Left colon (tissue), 2 donors: ENCODE measurements around the gene SIAE. TPM values are rescaled to one million over a fixed set of nuclear protein-coding genes. Genes with fewer than 3 reads are reported as not detected.

Experiments used
- ATAC-seq: fragments of 200-7000 bp; cut with Tn5 transposase; one replicate; pipeline ENCODE4 v1.9.1; 2020; ENCODE audit warnings: mild to moderate bottlenecking, moderate library complexity
- DNase-seq, 2 donors: peaks; one replicate each; pipeline ENCODE4 v3.0.0-alpha.2; 2020
- intact Hi-C, 2 donors: fragments of 100-400 bp; cut with DNase I in 1 of 2; cut with micrococcal nuclease in 1 of 2; formaldehyde crosslinking; loops; one replicate each; pipeline versions ENCODE4 v1.11.2 to v1.14.0; 2022; cut with DNase I, micrococcal nuclease
- long read RNA-seq: library from polyadenylated mRNA; unstranded; transcript quantifications from one replicate; pipeline ENCODE4 v2.0.0, GENCODE V29; 2021
- total RNA-seq, 2 donors: library from RNA; stranded (reverse); fragmentation: NEBNext Ultra II Directional; extraction: Animal tissue kit (Norgen Biotek cat#: 25700); gene quantifications; one replicate each; pipeline ENCODE4 v1.2.1, GENCODE V29; 2021
- donor health status: DM: no; HTN: no; CAD: no.
- donor health status: DM: yes; HTN: yes; CAD: no.

The SIAE gene, protein sequence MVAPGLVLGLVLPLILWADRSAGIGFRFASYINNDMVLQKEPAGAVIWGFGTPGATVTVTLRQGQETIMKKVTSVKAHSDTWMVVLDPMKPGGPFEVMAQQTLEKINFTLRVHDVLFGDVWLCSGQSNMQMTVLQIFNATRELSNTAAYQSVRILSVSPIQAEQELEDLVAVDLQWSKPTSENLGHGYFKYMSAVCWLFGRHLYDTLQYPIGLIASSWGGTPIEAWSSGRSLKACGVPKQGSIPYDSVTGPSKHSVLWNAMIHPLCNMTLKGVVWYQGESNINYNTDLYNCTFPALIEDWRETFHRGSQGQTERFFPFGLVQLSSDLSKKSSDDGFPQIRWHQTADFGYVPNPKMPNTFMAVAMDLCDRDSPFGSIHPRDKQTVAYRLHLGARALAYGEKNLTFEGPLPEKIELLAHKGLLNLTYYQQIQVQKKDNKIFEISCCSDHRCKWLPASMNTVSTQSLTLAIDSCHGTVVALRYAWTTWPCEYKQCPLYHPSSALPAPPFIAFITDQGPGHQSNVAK
- 100 to 1,000 TPM; 207 to 293 TPM for total RNA-seq
- long read RNA-seq, full-length matches to known transcripts = 11 of 31 reads
- long read RNA-seq, partial matches to known transcripts = 11 of 31 reads
- long read RNA-seq, other reads (novel, unspliced or antisense) = 9 of 31 reads

DNA sequence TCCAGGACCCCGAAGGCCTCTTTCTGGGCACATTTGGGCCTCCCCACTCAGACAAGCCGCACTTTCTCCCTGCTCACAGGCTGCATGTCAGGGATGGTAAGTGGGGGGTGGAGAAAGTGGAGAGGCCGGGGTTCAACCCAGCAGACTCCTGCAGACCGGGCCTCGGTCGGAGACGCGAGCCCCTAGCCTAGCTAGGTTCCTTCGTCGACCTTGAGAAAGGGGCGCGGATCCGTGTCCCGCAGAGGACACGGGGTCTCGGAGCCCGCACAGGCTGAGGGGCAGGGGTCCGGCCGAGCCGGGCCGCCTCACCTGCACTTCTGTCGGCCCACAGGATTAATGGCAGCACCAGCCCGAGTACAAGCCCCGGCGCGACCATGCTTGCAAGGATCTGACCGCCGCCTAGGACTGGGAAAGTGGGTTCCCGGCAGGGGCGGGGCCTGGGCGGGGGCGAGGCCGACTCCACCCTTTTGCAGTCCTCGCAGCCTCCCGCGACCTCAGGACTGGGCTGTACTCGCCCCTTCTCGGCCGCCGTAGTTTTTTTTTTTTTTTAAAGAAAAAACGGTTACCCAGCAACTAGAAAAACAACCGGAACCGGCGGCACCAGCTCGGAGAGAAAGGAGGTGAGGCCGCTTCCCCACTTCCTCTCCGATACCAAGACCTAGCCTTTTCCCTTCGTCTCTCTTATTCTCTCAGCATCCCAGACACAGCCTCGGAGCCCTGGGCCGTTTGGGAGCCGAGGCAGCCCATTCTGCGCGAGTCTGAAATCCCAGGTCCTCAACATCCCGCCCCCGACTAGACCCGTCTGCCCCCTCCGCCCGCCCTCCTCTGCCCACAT lies at the start of gene SIAE, which contains the start of gene SPA17:
SIAE (minus strand) TSS at position 407 of the 835 bp plus-strand sequence; CDS start at position 376, 31 bp downstream.
SPA17 (plus strand) TSS at position 572 of the 835 bp plus-strand sequence. CDS start 1,361 bp downstream, outside the sequence.
- intact Hi-C loops = loop anchor here in 1 of 2 donors (10.0 kb wide), 1 partner anchor 91 kb away; the partner anchor contains the start of gene ESAM
- ATAC-seq (peak; percentile 93), DNase-seq (peak; percentile 95 to 96)

GRCh38 chr11:124722176-124722575 lies 48.6 kb upstream of the SIAE start:
- intact Hi-C loops = no loop called here
- ATAC-seq (no peak), DNase-seq (no peak)

DNA sequence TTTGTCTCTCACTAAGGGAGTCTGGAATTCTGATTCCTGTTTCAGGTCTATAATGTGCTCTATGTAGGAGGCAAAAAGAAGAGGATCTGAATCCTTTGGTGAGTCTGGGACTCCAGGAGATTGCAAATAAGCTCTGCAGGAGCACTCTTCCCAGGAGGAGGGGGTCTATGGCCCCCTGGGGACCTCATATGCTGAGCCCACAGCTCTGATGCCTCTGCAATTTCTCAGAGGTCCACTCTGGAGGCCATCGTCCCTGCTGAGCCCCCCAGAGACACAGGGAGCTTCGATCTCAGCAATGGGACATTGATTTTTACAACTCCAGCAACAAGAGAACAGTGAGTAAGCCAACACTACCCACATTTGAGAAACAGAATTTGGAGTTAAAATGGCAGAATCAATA lies 46.0 kb upstream of the SIAE start:
- intact Hi-C loops = no loop called here
- no peak for DNase-seq

DNA sequence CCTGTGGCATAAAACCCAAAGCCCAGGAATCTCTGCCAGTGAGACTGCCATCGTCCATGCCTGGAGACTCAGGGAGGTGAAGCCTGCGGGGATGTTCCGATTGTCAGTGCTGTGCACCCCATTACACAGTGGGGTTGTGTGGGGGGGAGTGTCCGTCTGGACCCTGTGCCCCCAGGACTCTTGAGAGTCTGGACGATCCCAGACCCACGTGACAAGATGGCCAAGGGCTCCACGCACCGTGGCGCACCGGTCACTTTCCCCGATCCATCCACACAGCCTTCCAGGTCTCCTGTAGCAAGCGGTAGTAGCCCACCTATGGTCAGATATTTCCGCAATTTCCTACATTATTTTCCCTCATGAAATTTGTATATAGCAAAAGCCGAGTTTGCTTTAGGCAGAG lies 45.3 kb upstream of the SIAE start:
- no peak for ATAC-seq
- intact Hi-C loops = no loop called here

More for the DNA sequence above, 46.0 kb upstream of the SIAE start:
- ATAC-seq = no peak

DNA sequence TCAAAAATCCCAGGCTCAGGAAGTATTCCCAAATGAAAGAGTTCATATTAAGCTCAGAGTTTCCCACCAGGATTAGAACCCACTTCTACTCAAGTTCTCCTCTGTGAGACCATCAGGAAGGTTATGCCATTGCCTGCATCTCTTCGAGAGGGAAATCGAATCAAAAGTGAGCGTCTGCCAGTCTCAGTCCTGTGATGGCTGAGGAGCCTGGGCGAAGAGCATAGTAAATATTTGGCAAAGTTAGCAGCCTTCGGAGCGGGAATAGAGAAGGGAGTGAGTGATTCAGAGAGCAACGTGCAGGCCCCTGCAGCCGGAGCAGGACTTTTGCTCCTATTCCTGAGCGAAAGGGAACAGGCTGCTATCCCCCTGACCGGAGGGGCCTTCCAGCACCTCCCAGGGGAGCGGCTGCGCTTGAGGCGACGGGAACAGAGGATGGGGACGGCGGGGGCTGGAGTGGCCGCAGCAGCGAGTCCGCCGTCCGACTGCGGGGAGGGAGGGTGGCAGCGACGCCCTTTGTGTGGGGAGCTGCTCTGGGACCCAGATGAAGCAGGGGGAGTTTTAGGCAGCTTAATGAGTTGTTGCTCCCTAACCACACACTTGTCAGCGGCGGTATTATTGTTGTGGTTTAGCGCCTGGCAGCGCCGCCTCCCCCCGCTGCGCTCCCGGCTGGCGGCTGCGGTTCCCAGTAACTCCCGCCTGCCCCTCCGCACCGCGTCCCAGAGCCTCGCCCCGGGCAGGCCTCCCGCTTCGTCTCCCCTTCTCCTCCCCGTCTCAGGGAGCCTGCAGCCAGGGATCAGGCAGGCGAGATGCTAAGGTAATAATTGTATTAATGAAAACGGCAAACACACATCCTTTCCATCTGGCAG lies 44.5 kb upstream of the SIAE start:
- intact Hi-C loops = no loop called here
- peak; percentile 63 for ATAC-seq
- DNase-seq = no peak

More for the DNA sequence above, 45.3 kb upstream of the SIAE start:
- DNase-seq = no peak

GRCh38 chr11:124717421-124717785 lies 43.9 kb upstream of the SIAE start:
- DNase-seq (no peak), ATAC-seq (no peak)
- intact Hi-C loops = no loop called here

DNA sequence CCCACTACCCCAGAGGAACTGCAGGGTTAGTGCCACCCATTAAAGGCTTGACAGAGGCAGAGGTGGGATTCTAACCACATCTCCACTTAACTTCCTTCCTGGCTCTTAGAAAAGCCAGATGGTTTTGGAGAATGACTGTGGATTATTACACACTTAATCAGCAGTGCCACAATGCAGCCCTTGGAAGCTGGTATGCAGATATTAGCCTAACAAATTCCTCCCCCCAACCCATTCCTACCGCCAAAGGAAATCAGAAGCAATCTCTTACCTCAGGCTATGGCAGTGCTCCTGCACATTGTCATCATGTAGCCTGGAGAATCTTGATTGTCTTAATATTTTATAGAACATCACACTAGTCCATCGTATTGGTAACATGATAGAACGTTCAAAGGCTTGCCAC lies 43.1 kb upstream of the SIAE start:
- intact Hi-C loops = no loop called here
- ATAC-seq (no peak), DNase-seq (no peak)

DNA sequence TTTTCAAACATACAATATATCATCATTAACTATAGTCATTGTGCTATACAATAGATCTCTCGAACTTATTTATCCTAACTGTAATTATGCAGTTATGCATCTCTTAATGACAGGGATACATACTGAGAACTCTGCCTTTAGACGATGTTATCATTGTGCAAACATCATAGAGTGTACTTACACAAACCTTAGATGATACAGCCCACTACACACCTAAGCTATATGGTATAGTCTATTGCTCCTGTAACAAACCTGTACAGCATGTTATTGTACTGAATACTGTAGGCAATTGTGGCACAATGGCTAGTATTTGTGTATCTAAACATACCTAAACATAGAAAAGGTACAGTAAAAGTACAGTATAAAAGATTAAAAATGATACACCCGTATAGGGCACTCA lies 38.9 kb upstream of the SIAE start:
- ATAC-seq (peak; percentile 99), DNase-seq (no peak)
- intact Hi-C loops = no loop called here

DNA sequence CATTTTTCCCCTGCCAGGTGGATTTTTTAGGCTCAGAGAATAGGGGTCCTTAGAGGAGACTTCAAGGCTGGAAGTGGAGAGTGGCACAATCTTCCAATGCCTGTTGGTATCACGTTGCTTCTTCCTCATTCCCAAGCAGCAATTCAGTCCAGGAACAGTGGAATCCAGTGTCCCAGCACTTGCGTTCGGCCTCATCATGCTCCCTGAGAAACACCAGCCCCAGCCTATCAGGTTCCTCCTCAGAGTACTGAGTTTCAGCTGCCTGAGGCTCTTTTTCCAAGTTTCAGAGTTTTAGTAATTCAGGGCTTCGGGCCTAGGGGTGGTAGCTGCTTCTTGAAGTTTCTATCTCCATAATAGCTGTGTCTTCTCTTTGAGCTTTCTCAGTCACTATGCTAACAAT lies 34.3 kb upstream of the SIAE start:
- intact Hi-C loops = no loop called here
- DNase-seq (no peak), ATAC-seq (no peak)

- ATAC-seq (no peak), DNase-seq (no peak)
- intact Hi-C loops = no loop called here
Observed at GRCh38 chr11:124700028-124700427, 26.5 kb upstream of the SIAE start.

- DNase-seq (no peak), ATAC-seq (no peak)
- intact Hi-C loops = no loop called here
Observed at GRCh38 chr11:124699547-124699946, 26.0 kb upstream of the SIAE start.

GRCh38 chr11:124693142-124693541 lies 19.6 kb upstream of the SIAE start:
- DNase-seq (no peak), ATAC-seq (no peak)
- intact Hi-C loops = no loop called here

GRCh38 chr11:124682443-124682842 lies 8.9 kb upstream of the SIAE start:
- intact Hi-C loops = no loop called here
- no peak for ATAC-seq
- no peak for DNase-seq

DNA sequence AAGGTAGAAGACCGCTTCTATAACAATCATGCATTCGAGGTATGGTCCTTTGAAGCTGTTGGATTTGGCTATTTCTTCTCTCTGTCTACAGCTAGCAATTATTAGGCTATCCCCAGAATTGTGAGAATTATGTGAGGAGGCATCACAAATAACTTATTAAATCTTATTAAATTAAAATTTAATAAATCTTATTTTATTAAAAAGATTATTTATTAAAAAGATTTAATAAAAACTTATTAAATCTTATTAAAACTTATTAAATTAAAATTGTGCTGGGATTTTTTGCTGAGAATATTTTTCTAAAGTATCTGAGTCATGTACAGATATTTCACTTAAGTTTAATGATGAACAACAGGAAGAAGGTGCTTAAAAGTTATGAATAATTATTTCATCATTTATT lies 7.9 kb upstream of the SIAE start:
- ATAC-seq (no peak), DNase-seq (no peak)
- intact Hi-C loops = no loop called here

DNA sequence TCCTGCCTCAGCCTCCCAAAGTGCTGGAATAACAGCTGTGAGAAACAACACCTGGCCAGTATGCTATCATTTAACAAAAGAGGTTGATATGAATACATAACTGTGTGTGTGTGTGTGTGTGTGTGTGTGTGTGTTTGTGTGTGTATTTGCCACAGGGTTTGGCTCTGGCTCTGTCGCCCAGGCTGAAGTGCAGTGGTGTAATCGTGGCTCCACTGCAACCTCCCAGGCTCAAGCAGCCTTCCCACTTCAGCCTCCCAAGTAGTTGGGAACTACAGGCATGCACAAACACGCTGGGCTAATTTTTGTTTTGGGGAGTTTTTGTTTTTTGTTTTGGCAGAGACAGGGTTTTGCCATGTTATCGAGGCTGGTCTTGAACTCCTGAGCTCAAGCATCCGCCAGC lies 4.9 kb upstream of the SIAE start:
- ATAC-seq (no peak), DNase-seq (no peak)
- intact Hi-C loops = loop anchor here in 1 of 2 donors (10.0 kb wide), 1 partner anchor 86 kb away; the partner anchor contains the start of gene ESAM

- intact Hi-C loops = loop anchor here in 1 of 2 donors (10.0 kb wide), 1 partner anchor 88 kb away; the partner anchor contains the start of gene ESAM
- ATAC-seq (peak; percentile 49), DNase-seq (peak; percentile 35 to 51)
Observed at GRCh38 chr11:124676386-124676785, 2.8 kb upstream of the SIAE start.

DNA sequence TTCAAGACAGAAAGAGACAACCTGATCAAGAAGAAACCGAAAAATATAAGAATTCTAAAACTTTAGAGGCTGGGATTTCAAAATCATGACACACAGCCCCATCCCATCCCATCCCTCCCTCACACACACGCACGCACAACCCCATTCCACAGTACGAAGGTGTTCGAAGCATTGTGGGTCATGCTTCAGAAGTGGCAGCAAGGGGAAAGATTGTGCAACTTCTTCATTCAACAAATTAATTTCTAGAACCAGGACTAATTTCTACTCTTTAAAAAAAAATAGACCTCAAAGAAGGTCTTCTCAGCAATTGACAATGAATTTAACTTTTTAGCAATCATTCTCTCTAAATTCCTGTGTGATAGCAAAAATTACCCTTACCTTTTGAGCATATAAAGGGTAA lies 1.0 kb upstream of the SIAE start:
- DNase-seq (no peak), ATAC-seq (no peak)
- intact Hi-C loops = loop anchor here in 1 of 2 donors (10.0 kb wide), 1 partner anchor 90 kb away; the partner anchor contains the start of gene ESAM

- intact Hi-C loops = loop anchor here in 1 of 2 donors (10.0 kb wide), 1 partner anchor 91 kb away; the partner anchor contains the start of gene ESAM
- DNase-seq = peak; percentile 23 to 30
- ATAC-seq = no peak
Observed at GRCh38 chr11:124674168-124674517, 604 bp upstream of the SIAE start.
